SK-N-MC (cell line): ENCODE results near the gene PSMG1.

Experiments
- EZH2 ChIP-seq: fragments of 200-600 bp; sonication (generic); IDR thresholded peaks from one replicate; pipeline ENCODE4 v1.6.1; 2017; ENCODE audit warnings: antibody characterized with exemption
- FOXP2 ChIP-seq: optimal IDR thresholded peaks from 2 replicates; pipeline ENCODE3; 2011; ENCODE audit warnings: mild to moderate bottlenecking, moderate library complexity; ENCODE audit not compliant: insufficient read depth; ENCODE audit errors: extremely low read length, control extremely low read depth
- POLR2AphosphoS5 ChIP-seq: IDR thresholded peaks from 2 replicates; pipeline ENCODE4 v1.6.1; 2012; ENCODE audit warnings: mild to moderate bottlenecking, low read depth, low read length, borderline replicate concordance

DNA sequence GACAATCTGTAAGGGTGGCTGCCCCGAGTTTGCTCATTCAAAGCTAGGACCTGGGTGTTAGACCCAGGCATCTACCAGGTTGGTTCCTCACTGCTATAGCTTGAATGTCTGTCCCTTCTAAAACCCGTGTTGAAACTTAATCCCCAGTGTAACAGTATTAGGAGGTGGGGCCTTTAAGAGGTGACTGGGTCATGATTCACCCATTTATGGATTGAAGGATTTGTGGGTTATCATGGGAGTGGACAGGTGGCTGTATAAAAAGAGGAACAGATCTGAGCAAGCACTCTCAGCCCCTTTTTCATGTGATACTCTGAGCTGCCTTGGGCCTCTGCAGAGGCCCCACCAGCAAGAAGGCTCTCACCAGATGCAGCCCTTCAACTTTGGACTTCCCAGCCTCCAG, 29.4 kb downstream of the PSMG1 start:
- TF ChIP-seq POLR2AphosphoS5 (no peak), FOXP2 (no peak), EZH2 (no peak)
